Spinal cord (tissue), 10 donors: Measurements from ENCODE around the gene PRIM2. TPM values are rescaled to one million over a fixed set of nuclear protein-coding genes. Genes with fewer than 3 reads are reported as not detected.
"Not testable (repeated sequence)": the region's sequence is repeated elsewhere in the genome, so short reads cannot be mapped to it uniquely, and the experiment has no call there.

Source experiments
- DNase-seq, 6 donors: peaks; one replicate each; pipeline versions ENCODE4 v3.0.0 to v3.0.0-alpha.2; 2013 to 2015; ENCODE audit warnings: low spot score in 6 of 6, low read depth in 4 of 6
- H3K27ac ChIP-seq: one replicate; pipeline ENCODE4 v1.5.1; 2013; ENCODE audit warnings: low read depth, low read length, control low read depth
- H3K27me3 ChIP-seq: one replicate; pipeline ENCODE4 v1.6.1; 2013; ENCODE audit warnings: low read length; ENCODE audit not compliant: control insufficient read depth, insufficient read depth
- H3K36me3 ChIP-seq: one replicate; pipeline ENCODE4 v1.6.1; 2013; ENCODE audit warnings: low read length; ENCODE audit not compliant: control insufficient read depth, insufficient read depth
- H3K4me1 ChIP-seq: one replicate; pipeline ENCODE4 v1.6.1; 2013; ENCODE audit warnings: low read length; ENCODE audit not compliant: control insufficient read depth, insufficient read depth
- H3K4me3 ChIP-seq: one replicate; pipeline ENCODE4 v1.5.1; 2013; ENCODE audit warnings: low read depth, low read length, control low read depth
- H3K9me3 ChIP-seq: one replicate; pipeline ENCODE4 v1.6.1; 2013; ENCODE audit warnings: low read length; ENCODE audit not compliant: control insufficient read depth, insufficient read depth
- WGBS: methylation state at CpG from one replicate; pipeline ENCODE4 v1.1.5; 2013; ENCODE audit warnings: missing lambda C conversion rate; ENCODE audit not compliant: insufficient coverage; 5-methylcytosine and 5-hydroxymethylcytosine counted together
- polyA plus RNA-seq, 2 donors: library from polyadenylated mRNA; unstranded; fragments of 120-200 nt; gene quantifications; one replicate each; pipeline ENCODE4 v1.2.1, GENCODE V29; 2013; ENCODE audit not compliant: insufficient read length in 2 of 2
- total RNA-seq, 2 donors: library from RNA; depleted of rRNA in 1 of 2; stranded (reverse); fragments of 120-200 nt in 1 of 2; fragments of >200 nt in 1 of 2; gene quantifications; one replicate each; pipeline versions ENCODE4 v1.2.3 to v1.2.4, GENCODE V29; 2013 to 2014
- donor health status: healthy.

The PRIM2 gene
- total and polyA plus RNA-seq, 4 donors = 8.1 to 19.7 (median 13.6) TPM

- 100% methylated on average over 8 of the region's 9 CpGs for WGBS
- not testable (repeated sequence) for H3K9me3 ChIP-seq, H3K36me3 ChIP-seq, H3K27ac ChIP-seq, H3K4me3 ChIP-seq, DNase-seq, H3K4me1 ChIP-seq, H3K27me3 ChIP-seq
These were observed 116.4 kb downstream of the PRIM2 start for GRCh38 chr6:57433790-57434189.

GRCh38 chr6:57434944-57435343, 117.5 kb downstream of the PRIM2 start:
- DNase-seq = no peak
- no peaks in the 10 kb centered on the region for H3K36me3 ChIP-seq
- no peaks in the 10 kb centered on the region for H3K4me1 ChIP-seq
- H3K27me3 ChIP-seq = no peaks in the 10 kb centered on the region
- H3K9me3 ChIP-seq = no peaks in the 10 kb centered on the region
- WGBS = 95% methylated on average over 3 of the region's 4 CpGs
- no peak overlapping the region for H3K4me3 ChIP-seq
- H3K27ac ChIP-seq = no peak overlapping the region

- H3K4me1 ChIP-seq = no peaks in the 10 kb centered on the region
- 80% methylated on average over 1 of the region's 3 CpGs for WGBS
- no peak for DNase-seq
- H3K27me3 ChIP-seq = no peaks in the 10 kb centered on the region
- no peak overlapping the region for H3K4me3 ChIP-seq
- no peak overlapping the region for H3K27ac ChIP-seq
- no peaks in the 10 kb centered on the region for H3K9me3 ChIP-seq
- no peaks in the 10 kb centered on the region for H3K36me3 ChIP-seq
These were observed 118.2 kb downstream of the PRIM2 start for GRCh38 chr6:57435475-57436160.

- not testable (repeated sequence) for H3K27ac ChIP-seq, H3K36me3 ChIP-seq, H3K27me3 ChIP-seq, DNase-seq, H3K4me1 ChIP-seq, H3K9me3 ChIP-seq, H3K4me3 ChIP-seq
- WGBS = 50% methylated on average over 1 of the region's 1 CpG
These were observed 123.3 kb downstream of the PRIM2 start for GRCh38 chr6:57440735-57441134.

- not testable (repeated sequence) for DNase-seq, H3K4me3 ChIP-seq, H3K27me3 ChIP-seq, H3K4me1 ChIP-seq, H3K9me3 ChIP-seq, H3K27ac ChIP-seq, H3K36me3 ChIP-seq
These were observed 124.7 kb downstream of the PRIM2 start for GRCh38 chr6:57442133-57442532.

GRCh38 chr6:57443181-57443580, 125.8 kb downstream of the PRIM2 start:
- H3K4me1 ChIP-seq, DNase-seq, H3K27ac ChIP-seq, H3K36me3 ChIP-seq, H3K27me3 ChIP-seq, H3K4me3 ChIP-seq, H3K9me3 ChIP-seq: not testable (repeated sequence)
- WGBS = no CpG with 5 or more reads among the region's 2 CpGs

- not testable (repeated sequence) for DNase-seq, H3K27ac ChIP-seq, H3K4me3 ChIP-seq, H3K9me3 ChIP-seq, H3K4me1 ChIP-seq, H3K27me3 ChIP-seq, H3K36me3 ChIP-seq
- WGBS = no CpG with 5 or more reads among the region's 1 CpG
These were observed 127.4 kb downstream of the PRIM2 start for GRCh38 chr6:57444787-57445186.

- H3K27ac ChIP-seq, H3K4me3 ChIP-seq, DNase-seq, H3K36me3 ChIP-seq, H3K27me3 ChIP-seq, H3K9me3 ChIP-seq, H3K4me1 ChIP-seq: not testable (repeated sequence)
These were observed 127.9 kb downstream of the PRIM2 start for GRCh38 chr6:57445379-57445778.

- not testable (repeated sequence) for H3K9me3 ChIP-seq, H3K27me3 ChIP-seq, H3K4me1 ChIP-seq, H3K4me3 ChIP-seq, H3K36me3 ChIP-seq, H3K27ac ChIP-seq, DNase-seq
- WGBS = no CpG with 5 or more reads among the region's 2 CpGs
These were observed 128.5 kb downstream of the PRIM2 start for GRCh38 chr6:57445790-57446468.

GRCh38 chr6:57449496-57450066, 132.2 kb downstream of the PRIM2 start:
- H3K27ac ChIP-seq, H3K9me3 ChIP-seq, DNase-seq, H3K27me3 ChIP-seq, H3K4me1 ChIP-seq, H3K4me3 ChIP-seq, H3K36me3 ChIP-seq: not testable (repeated sequence)
- WGBS = no CpG with 5 or more reads among the region's 1 CpG
